Measurements from ENCODE around the gene TAOK3.

GRCh38 chr12:118311666-118312065 is 61.0 kb downstream of the TAOK3 start:
- no peak for TF ChIP-seq CTCF (IDR thresholded peaks at IDR 0.05)
- TF ChIP-seq EP300 (IDR thresholded peaks at IDR 0.05) = no peak
- TF ChIP-seq POLR2A (IDR thresholded peaks at IDR 0.05) = no peak
- no peak for TF ChIP-seq POLR2AphosphoS5 (IDR thresholded peaks at IDR 0.05)

All from stomach (tissue), 4 donors.